ENCODE results near the gene PID1. TPM values are rescaled to one million over a fixed set of nuclear protein-coding genes. Genes with fewer than 3 reads are reported as not detected.
A peak's percentile ranks its signal among the peaks of the same experiment; 100 is the strongest.

Gene PID1, protein sequence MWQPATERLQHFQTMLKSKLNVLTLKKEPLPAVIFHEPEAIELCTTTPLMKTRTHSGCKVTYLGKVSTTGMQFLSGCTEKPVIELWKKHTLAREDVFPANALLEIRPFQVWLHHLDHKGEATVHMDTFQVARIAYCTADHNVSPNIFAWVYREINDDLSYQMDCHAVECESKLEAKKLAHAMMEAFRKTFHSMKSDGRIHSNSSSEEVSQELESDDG
- 10 to 100 TPM; 33.1 to 48.6 (median 39.7) TPM for total RNA-seq

DNA sequence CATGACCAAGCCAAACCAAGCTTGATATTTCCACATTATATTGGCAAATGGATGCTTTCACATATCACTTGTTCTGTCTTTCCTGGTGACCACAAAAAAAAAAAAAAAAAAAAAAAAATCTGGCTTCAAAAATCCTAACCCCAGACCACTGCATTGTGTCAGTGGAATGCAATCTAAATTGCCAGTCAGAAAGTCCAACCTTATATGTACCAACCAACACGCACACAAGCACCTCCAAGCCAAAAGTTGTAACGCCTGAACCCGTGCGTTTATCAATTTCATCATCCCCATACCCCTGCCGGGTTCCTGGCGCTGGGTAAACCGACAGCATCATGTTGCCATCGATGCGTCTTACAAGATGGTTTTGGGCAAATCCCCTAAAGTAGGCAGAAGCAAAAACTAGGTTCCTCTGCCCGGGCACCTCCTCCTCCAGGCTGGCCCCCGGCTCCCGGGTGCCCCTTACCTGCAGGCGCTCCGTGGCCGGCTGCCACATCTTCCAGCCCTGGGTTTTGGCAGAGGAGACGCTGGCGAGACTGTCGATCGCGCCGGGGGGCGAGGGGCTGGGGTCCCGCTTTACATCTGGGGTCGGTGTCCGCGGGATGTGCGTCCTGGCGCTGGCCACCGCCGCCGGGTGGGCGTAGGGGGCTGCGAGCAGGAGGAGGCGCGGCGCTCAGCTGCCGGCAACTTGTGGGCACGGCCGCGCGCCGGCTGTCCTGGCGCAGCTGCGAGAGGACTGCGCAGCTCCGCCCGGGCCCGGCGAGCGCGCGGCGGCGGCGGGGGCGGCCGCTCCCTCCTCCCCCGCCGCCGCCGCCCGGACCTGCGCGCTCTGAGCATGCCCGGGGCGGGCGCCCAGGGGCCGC, at the start of gene PID1:
Gene PID1, minus strand, starts transcription at position 737 of the 860 bp plus-strand sequence. Its CDS starts 244 bp downstream, at position 493.
- no peaks in the 10 kb centered on the region for H3K36me3 ChIP-seq
- peaks cover 0 to 4% of the 10 kb centered on the region in 2 donors for H3K27me3 ChIP-seq
- peaks cover 0 to 20% (median 0%) of the 10 kb centered on the region in 4 donors for H3K4me1 ChIP-seq
- WGBS, 2 donors, result 4 to 5% methylated on average over 33 to 56 of the region's 68 CpGs
- H3K4me3 ChIP-seq, result peak within 1 kb of the TSS; percentile 51 to 70 (median 58)
- TF ChIP-seq POLR2A (IDR thresholded peaks at IDR 0.05) (peak; percentile 38 to 54), EP300 (IDR thresholded peaks at IDR 0.05) (peak in 1 of 2 donors; percentile 52)
- TF ChIP-seq, protein P1, sequence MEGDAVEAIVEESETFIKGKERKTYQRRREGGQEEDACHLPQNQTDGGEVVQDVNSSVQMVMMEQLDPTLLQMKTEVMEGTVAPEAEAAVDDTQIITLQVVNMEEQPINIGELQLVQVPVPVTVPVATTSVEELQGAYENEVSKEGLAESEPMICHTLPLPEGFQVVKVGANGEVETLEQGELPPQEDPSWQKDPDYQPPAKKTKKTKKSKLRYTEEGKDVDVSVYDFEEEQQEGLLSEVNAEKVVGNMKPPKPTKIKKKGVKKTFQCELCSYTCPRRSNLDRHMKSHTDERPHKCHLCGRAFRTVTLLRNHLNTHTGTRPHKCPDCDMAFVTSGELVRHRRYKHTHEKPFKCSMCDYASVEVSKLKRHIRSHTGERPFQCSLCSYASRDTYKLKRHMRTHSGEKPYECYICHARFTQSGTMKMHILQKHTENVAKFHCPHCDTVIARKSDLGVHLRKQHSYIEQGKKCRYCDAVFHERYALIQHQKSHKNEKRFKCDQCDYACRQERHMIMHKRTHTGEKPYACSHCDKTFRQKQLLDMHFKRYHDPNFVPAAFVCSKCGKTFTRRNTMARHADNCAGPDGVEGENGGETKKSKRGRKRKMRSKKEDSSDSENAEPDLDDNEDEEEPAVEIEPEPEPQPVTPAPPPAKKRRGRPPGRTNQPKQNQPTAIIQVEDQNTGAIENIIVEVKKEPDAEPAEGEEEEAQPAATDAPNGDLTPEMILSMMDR (IDR thresholded peaks at IDR 0.05), result no peak
- no peaks in the 10 kb centered on the region for H3K9me3 ChIP-seq
- peak within 1 kb of the TSS in 3 of 4 donors; percentile 71 to 88 (median 71) for H3K27ac ChIP-seq
- no peak for DNase-seq (ENCODE audit: low spot score in 2 of 2)

DNA sequence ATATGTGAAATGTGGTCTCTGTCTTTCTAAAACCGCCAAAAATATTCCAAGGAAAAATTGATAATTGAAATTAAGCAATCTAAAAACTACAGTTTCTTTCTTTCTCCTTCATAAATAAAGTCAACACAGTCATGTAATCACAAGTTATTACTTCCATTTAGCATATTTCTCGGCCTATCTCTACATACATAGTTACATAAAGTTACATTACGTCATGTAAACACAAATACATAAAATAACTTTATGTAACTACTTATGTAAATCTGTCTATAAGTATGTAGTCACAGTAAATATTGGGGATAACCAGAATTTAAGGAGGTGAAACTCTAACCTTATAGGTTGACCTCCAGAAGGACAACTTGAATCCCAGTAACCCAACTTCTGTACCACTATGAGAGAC, 48.5 kb upstream of the PID1 start:
- no peak for DNase-seq (ENCODE audit: low spot score in 2 of 2)
- Histone ChIP-seq H3K27me3 (no peaks in the 10 kb centered on the region), H3K4me1 (no peaks in the 10 kb centered on the region), H3K9me3 (no peaks in the 10 kb centered on the region), H3K4me3 (no peak overlapping the region), H3K36me3 (no peaks in the 10 kb centered on the region), H3K27ac (no peak overlapping the region)
- WGBS, 2 donors, result 91 to 93% methylated on average over 3 of the region's 3 CpGs
- TF ChIP-seq, protein P1 (IDR thresholded peaks at IDR 0.05), result no peak
- TF ChIP-seq EP300 (IDR thresholded peaks at IDR 0.05), result no peak
- TF ChIP-seq POLR2A (IDR thresholded peaks at IDR 0.05), result no peak

DNA sequence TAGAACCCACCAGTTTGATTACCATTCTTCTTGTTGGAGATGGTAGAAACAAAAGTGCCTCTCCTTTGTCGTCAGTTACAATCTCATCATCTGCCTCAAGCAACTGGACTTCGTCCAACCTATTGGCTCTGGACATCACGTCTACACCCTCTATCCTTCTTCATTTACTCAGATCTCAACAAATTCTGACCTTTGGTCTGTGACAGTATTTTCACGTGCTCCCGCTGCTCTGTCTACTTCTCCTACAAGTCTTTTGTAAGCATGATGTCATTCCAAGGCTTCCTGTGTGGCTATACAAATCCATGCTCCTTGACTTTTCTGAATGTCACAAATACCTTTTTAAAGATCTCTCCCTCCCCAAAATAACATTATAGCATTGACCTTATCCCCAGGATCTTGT, 43.0 kb upstream of the PID1 start:
- no peaks in the 10 kb centered on the region for H3K27me3 ChIP-seq
- WGBS, 2 donors, result 75 to 76% methylated on average over 5 of the region's 5 CpGs
- H3K4me1 ChIP-seq, result no peaks in the 10 kb centered on the region
- peak overlapping the region in 1 of 4 donors; percentile 41 for H3K27ac ChIP-seq
- no peak overlapping the region for H3K4me3 ChIP-seq
- H3K9me3 ChIP-seq, result peaks cover 0 to 3% (median 0%) of the 10 kb centered on the region in 4 donors
- DNase-seq (ENCODE audit: low spot score in 2 of 2), result no peak
- H3K36me3 ChIP-seq, result no peaks in the 10 kb centered on the region
- no peak for TF ChIP-seq EP300 (IDR thresholded peaks at IDR 0.05)
- no peak for TF ChIP-seq POLR2A (IDR thresholded peaks at IDR 0.05)
- TF ChIP-seq, protein P1 (IDR thresholded peaks at IDR 0.05), result no peak

DNA sequence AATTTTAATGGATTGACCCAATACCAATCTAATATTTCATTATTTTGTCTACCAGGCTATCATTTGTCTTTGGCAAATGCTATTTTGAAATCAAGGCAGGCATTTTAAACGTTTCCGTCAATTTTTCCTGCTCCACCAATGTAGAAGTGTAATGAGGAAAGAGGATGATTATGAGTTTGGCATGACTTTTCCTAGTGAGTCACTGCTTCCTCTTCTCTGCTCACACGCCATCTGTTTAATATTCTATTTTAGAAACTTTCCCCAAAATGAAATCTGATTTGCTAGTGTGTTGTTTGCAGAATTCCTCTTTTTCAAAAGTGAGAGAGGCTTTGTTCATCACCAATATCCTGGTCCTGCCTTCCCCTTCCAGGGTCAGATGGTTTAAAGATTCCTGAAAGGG, 42.5 kb upstream of the PID1 start:
- 47 to 58% methylated on average over 3 of the region's 3 CpGs for WGBS, 2 donors
- H3K36me3 ChIP-seq, result no peaks in the 10 kb centered on the region
- peak overlapping the region in 2 of 4 donors; percentile 6 to 41 for H3K27ac ChIP-seq
- H3K27me3 ChIP-seq, result no peaks in the 10 kb centered on the region
- H3K4me3 ChIP-seq, result no peak overlapping the region
- H3K9me3 ChIP-seq, result peaks cover 0 to 3% (median 0%) of the 10 kb centered on the region in 4 donors
- H3K4me1 ChIP-seq, result no peaks in the 10 kb centered on the region
- TF ChIP-seq POLR2A (IDR thresholded peaks at IDR 0.05) (no peak), EP300 (IDR thresholded peaks at IDR 0.05) (peak in 1 of 2 donors; percentile 80)
- no peak for DNase-seq (ENCODE audit: low spot score in 2 of 2)

DNA sequence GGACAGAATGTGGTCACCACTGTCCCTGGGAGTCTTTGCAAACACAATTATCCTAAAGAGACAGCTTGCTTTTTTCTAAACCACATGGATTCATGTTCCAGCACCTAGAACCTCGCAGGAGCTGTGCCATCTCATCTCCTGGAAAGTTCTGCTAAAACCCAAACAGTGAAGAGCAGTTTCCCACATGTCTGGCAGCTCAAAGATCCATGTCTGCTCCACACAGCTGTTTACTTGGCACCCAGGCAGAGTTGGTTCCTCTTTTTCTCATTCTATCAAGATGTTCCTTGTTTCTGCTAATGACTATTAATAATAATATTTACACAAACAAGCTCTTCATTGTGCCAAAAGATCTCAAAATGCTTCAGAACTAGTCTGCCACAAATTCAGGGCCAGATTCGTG, 30.1 kb upstream of the PID1 start:
- TF ChIP-seq POLR2A (IDR thresholded peaks at IDR 0.05) (no peak), EP300 (IDR thresholded peaks at IDR 0.05) (no peak)
- TF ChIP-seq, protein P1 (IDR thresholded peaks at IDR 0.05), result no peak
- no peak for DNase-seq (ENCODE audit: low spot score in 2 of 2)
- 62 to 68% methylated on average over 2 of the region's 2 CpGs for WGBS, 2 donors
- H3K36me3 ChIP-seq, result no peaks in the 10 kb centered on the region
- H3K27ac ChIP-seq, result no peak overlapping the region
- H3K27me3 ChIP-seq, result no peaks in the 10 kb centered on the region
- peaks cover 0 to 10% (median 0%) of the 10 kb centered on the region in 4 donors for H3K4me1 ChIP-seq
- H3K9me3 ChIP-seq, result no peaks in the 10 kb centered on the region
- no peak overlapping the region for H3K4me3 ChIP-seq
